Measurements from ENCODE around the gene KIF17.

Gene KIF17

GRCh38 chr1:20663969-20664715 lies 53.7 kb downstream of the KIF17 start:
- Histone ChIP-seq H3K9ac (ENCODE audit: low read length in 5 of 5) (no peak overlapping the region), H3K4me3 (ENCODE audit: low read depth in 1 of 5, low read length in 5 of 5) (no peak overlapping the region), H3K36me3 (ENCODE audit: control insufficient read depth in 5 of 5, insufficient read depth in 5 of 5, low read length in 5 of 5) (peaks cover 0 to 3% (median 0%) of the 10 kb centered on the region in 5 donors), H3K27ac (ENCODE audit: low read depth, low read length) (no peak overlapping the region), H3K9me3 (ENCODE audit: control insufficient read depth in 5 of 5, low read length in 5 of 5) (no peaks in the 10 kb centered on the region), H3K27me3 (ENCODE audit: control insufficient read depth in 5 of 5, insufficient read depth in 4 of 5, low read length in 5 of 5) (peaks cover 0 to 5% (median 0%) of the 10 kb centered on the region in 5 donors), H3K4me1 (ENCODE audit: control insufficient read depth in 5 of 5, insufficient read depth in 5 of 5, low read length in 5 of 5) (peaks cover 5 to 35% (median 23%) of the 10 kb centered on the region in 5 donors)

- no peak overlapping the region for H3K27ac ChIP-seq (ENCODE audit: low read depth, low read length)
- H3K4me3 ChIP-seq (ENCODE audit: low read depth in 1 of 5, low read length in 5 of 5): no peak overlapping the region
- no peak overlapping the region for H3K9ac ChIP-seq (ENCODE audit: low read length in 5 of 5)
- H3K27me3 ChIP-seq (ENCODE audit: control insufficient read depth in 5 of 5, insufficient read depth in 4 of 5, low read length in 5 of 5): peaks cover 0 to 5% (median 0%) of the 10 kb centered on the region in 5 donors
- H3K36me3 ChIP-seq (ENCODE audit: control insufficient read depth in 5 of 5, insufficient read depth in 5 of 5, low read length in 5 of 5): peaks cover 0 to 4% (median 0%) of the 10 kb centered on the region in 5 donors
- H3K9me3 ChIP-seq (ENCODE audit: control insufficient read depth in 5 of 5, low read length in 5 of 5): no peaks in the 10 kb centered on the region
- H3K4me1 ChIP-seq (ENCODE audit: control insufficient read depth in 5 of 5, insufficient read depth in 5 of 5, low read length in 5 of 5): peaks cover 5 to 35% (median 23%) of the 10 kb centered on the region in 5 donors
These were observed 54.4 kb downstream of the KIF17 start for GRCh38 chr1:20663365-20663764.

- H3K27me3 ChIP-seq (ENCODE audit: control insufficient read depth in 5 of 5, insufficient read depth in 4 of 5, low read length in 5 of 5): peaks cover 0 to 5% (median 0%) of the 10 kb centered on the region in 5 donors
- peaks cover 0 to 17% (median 10%) of the 10 kb centered on the region in 5 donors for H3K36me3 ChIP-seq (ENCODE audit: control insufficient read depth in 5 of 5, insufficient read depth in 5 of 5, low read length in 5 of 5)
- peak overlapping the region; percentile 73 to 97 (median 97) for H3K4me3 ChIP-seq (ENCODE audit: low read depth in 1 of 5, low read length in 5 of 5)
- peak overlapping the region; percentile 60 for H3K27ac ChIP-seq (ENCODE audit: low read depth, low read length)
- H3K9ac ChIP-seq (ENCODE audit: low read length in 5 of 5): peak overlapping the region; percentile 49 to 93 (median 73)
- H3K4me1 ChIP-seq (ENCODE audit: control insufficient read depth in 5 of 5, insufficient read depth in 5 of 5, low read length in 5 of 5): peaks cover 5 to 35% (median 23%) of the 10 kb centered on the region in 5 donors
- H3K9me3 ChIP-seq (ENCODE audit: control insufficient read depth in 5 of 5, low read length in 5 of 5): no peaks in the 10 kb centered on the region
These were observed 55.7 kb downstream of the KIF17 start for GRCh38 chr1:20662110-20662475.

DNA sequence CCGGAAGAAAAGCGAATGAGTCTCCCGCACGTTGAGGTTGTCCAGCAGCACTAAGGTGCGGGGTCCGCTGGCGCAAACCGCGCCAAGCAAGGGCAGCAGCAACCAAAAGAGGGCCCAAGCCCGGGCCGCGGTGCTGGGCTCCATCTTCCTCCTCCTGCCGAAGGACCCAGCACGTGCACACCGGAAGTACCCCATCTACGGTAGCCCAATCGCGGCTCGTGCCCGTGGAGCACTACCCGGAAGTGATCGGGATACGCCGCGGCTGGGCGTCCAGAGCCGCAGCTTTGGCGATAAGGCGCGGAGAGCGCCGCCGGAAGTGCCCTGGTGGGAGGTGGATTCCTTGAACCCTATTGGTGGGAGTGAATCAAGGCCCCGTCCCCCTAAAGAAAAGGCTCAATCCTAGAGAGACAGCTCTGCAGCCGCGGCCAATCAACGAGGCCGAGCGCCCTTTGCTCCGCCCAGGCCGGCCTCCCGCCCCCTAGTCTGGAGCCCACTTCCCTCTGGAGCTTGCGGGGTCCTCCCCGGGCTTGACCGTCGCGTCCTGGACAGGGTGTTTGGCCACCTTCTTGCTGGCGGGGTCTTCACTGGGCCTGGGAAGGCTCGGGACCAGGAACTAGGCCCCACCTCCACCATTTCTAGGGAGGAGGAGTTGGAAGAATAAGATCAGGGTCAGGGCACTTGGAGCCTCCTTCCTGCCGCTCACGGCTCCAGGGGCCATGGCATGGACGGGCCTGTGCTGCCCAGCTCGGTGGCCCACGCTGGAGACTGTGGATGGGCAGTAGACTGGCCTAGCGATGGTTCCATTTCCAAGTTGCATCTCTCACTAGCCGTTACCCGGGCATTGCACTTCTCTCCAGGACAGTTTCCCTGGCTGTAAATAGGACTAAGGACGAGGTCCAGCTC lies 56.3 kb downstream of the KIF17 start, which contains the start of gene DDOST:
Gene DDOST, minus strand, starts transcription at position 163 of the 903 bp plus-strand sequence. Its CDS starts 19 bp downstream, at position 144.
- peak within 1 kb of the TSS; percentile 79 to 97 (median 97) for H3K4me3 ChIP-seq (ENCODE audit: low read depth in 1 of 5, low read length in 5 of 5)
- peak within 1 kb of the TSS; percentile 73 to 93 (median 82) for H3K9ac ChIP-seq (ENCODE audit: low read length in 5 of 5)
- H3K36me3 ChIP-seq (ENCODE audit: control insufficient read depth in 5 of 5, insufficient read depth in 5 of 5, low read length in 5 of 5): peaks cover 0 to 21% (median 16%) of the 10 kb centered on the region in 5 donors
- no peaks in the 10 kb centered on the region for H3K9me3 ChIP-seq (ENCODE audit: control insufficient read depth in 5 of 5, low read length in 5 of 5)
- H3K27ac ChIP-seq (ENCODE audit: low read depth, low read length): peak within 1 kb of the TSS; percentile 60
- H3K4me1 ChIP-seq (ENCODE audit: control insufficient read depth in 5 of 5, insufficient read depth in 5 of 5, low read length in 5 of 5): peaks cover 5 to 34% (median 23%) of the 10 kb centered on the region in 5 donors
- H3K27me3 ChIP-seq (ENCODE audit: control insufficient read depth in 5 of 5, insufficient read depth in 4 of 5, low read length in 5 of 5): peaks cover 0 to 4% (median 0%) of the 10 kb centered on the region in 5 donors

DNA sequence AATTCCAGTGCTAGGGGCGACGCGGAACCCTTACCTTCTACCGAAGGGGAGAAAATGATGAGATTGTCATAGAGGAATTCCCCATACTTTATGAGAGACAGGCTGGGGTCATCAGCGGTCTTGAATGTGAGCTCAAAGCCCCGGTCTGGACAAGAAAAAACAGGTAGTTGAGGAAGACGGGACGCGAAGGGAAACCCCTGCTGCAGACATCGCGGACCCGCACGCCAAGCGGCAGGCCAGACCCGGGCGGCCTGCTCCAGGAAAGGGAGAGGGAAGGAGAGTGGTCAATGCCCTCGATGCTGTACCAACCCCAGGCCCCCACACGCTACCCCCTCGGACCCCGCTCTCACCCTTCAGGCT lies 57.0 kb downstream of the KIF17 start:
- Histone ChIP-seq H3K9ac (ENCODE audit: low read length in 5 of 5) (peak overlapping the region; percentile 35 to 86 (median 80)), H3K4me1 (ENCODE audit: control insufficient read depth in 5 of 5, insufficient read depth in 5 of 5, low read length in 5 of 5) (peaks cover 5 to 33% (median 23%) of the 10 kb centered on the region in 5 donors), H3K27ac (ENCODE audit: low read depth, low read length) (peak overlapping the region; percentile 60), H3K27me3 (ENCODE audit: control insufficient read depth in 5 of 5, insufficient read depth in 4 of 5, low read length in 5 of 5) (no peaks in the 10 kb centered on the region), H3K4me3 (ENCODE audit: low read depth in 1 of 5, low read length in 5 of 5) (peak overlapping the region; percentile 79 to 97 (median 97)), H3K9me3 (ENCODE audit: control insufficient read depth in 5 of 5, low read length in 5 of 5) (no peaks in the 10 kb centered on the region), H3K36me3 (ENCODE audit: control insufficient read depth in 5 of 5, insufficient read depth in 5 of 5, low read length in 5 of 5) (peaks cover 0 to 28% (median 22%) of the 10 kb centered on the region in 5 donors)

- no peaks in the 10 kb centered on the region for H3K27me3 ChIP-seq (ENCODE audit: control insufficient read depth in 5 of 5, insufficient read depth in 4 of 5, low read length in 5 of 5)
- no peaks in the 10 kb centered on the region for H3K9me3 ChIP-seq (ENCODE audit: control insufficient read depth in 5 of 5, low read length in 5 of 5)
- peak overlapping the region; percentile 35 to 86 (median 80) for H3K9ac ChIP-seq (ENCODE audit: low read length in 5 of 5)
- peaks cover 0 to 30% (median 27%) of the 10 kb centered on the region in 5 donors for H3K36me3 ChIP-seq (ENCODE audit: control insufficient read depth in 5 of 5, insufficient read depth in 5 of 5, low read length in 5 of 5)
- H3K4me3 ChIP-seq (ENCODE audit: low read depth in 1 of 5, low read length in 5 of 5): peak overlapping the region; percentile 79 to 97 (median 97)
- H3K4me1 ChIP-seq (ENCODE audit: control insufficient read depth in 5 of 5, insufficient read depth in 5 of 5, low read length in 5 of 5): peaks cover 5 to 30% (median 23%) of the 10 kb centered on the region in 5 donors
- H3K27ac ChIP-seq (ENCODE audit: low read depth, low read length): peak overlapping the region; percentile 60
These were observed 57.4 kb downstream of the KIF17 start for GRCh38 chr1:20660363-20660762.

DNA sequence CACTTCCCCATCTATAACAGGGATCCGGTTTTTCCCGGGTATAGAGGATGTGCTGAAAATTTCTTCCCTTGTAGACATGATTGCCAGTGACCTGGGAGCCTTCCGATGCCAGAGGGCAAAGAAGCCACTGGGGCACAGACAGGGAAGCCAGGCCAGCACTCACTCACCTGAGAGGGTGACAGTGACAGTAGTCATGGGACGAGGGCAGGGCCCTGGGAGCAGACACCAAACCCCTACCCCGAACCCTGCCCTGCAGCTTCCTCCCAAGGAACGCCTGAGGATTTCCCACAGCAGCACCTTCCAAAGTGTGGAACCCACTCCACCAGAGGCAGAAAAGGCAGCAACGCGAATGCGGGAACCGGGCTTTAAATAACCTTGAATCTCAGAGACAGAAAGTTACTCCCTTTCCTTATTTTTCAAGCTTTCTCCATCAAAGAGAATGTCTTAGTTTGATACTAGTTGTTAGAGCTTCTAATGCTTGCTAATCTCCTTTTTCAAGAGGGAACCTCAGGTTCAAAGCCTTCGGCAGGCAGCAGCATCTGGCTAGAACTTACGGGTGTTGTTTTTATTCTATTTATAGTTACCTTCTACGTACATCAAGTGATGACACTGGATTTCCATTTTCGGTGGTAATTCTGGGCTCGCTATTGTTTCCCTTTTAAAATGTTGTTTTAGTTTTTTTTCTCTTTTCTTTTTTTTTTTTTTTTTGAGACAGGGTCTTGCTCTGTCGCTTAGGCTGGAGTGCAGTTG lies 59.5 kb downstream of the KIF17 start:
- Histone ChIP-seq H3K27me3 (ENCODE audit: control insufficient read depth in 5 of 5, insufficient read depth in 4 of 5, low read length in 5 of 5) (no peaks in the 10 kb centered on the region), H3K9ac (ENCODE audit: low read length in 5 of 5) (no peak overlapping the region), H3K27ac (ENCODE audit: low read depth, low read length) (no peak overlapping the region), H3K9me3 (ENCODE audit: control insufficient read depth in 5 of 5, low read length in 5 of 5) (no peaks in the 10 kb centered on the region), H3K4me3 (ENCODE audit: low read depth in 1 of 5, low read length in 5 of 5) (no peak overlapping the region), H3K4me1 (ENCODE audit: control insufficient read depth in 5 of 5, insufficient read depth in 5 of 5, low read length in 5 of 5) (peaks cover 5 to 36% (median 23%) of the 10 kb centered on the region in 5 donors), H3K36me3 (ENCODE audit: control insufficient read depth in 5 of 5, insufficient read depth in 5 of 5, low read length in 5 of 5) (peaks cover 0 to 49% (median 43%) of the 10 kb centered on the region in 5 donors)

GRCh38 chr1:20657024-20657423 lies 60.8 kb downstream of the KIF17 start:
- no peaks in the 10 kb centered on the region for H3K27me3 ChIP-seq (ENCODE audit: control insufficient read depth in 5 of 5, insufficient read depth in 4 of 5, low read length in 5 of 5)
- H3K4me1 ChIP-seq (ENCODE audit: control insufficient read depth in 5 of 5, insufficient read depth in 5 of 5, low read length in 5 of 5): peaks cover 5 to 33% (median 20%) of the 10 kb centered on the region in 5 donors
- H3K4me3 ChIP-seq (ENCODE audit: low read depth in 1 of 5, low read length in 5 of 5): no peak overlapping the region
- no peak overlapping the region for H3K9ac ChIP-seq (ENCODE audit: low read length in 5 of 5)
- no peaks in the 10 kb centered on the region for H3K9me3 ChIP-seq (ENCODE audit: control insufficient read depth in 5 of 5, low read length in 5 of 5)
- H3K36me3 ChIP-seq (ENCODE audit: control insufficient read depth in 5 of 5, insufficient read depth in 5 of 5, low read length in 5 of 5): peaks cover 0 to 63% (median 57%) of the 10 kb centered on the region in 5 donors
- no peak overlapping the region for H3K27ac ChIP-seq (ENCODE audit: low read depth, low read length)

DNA sequence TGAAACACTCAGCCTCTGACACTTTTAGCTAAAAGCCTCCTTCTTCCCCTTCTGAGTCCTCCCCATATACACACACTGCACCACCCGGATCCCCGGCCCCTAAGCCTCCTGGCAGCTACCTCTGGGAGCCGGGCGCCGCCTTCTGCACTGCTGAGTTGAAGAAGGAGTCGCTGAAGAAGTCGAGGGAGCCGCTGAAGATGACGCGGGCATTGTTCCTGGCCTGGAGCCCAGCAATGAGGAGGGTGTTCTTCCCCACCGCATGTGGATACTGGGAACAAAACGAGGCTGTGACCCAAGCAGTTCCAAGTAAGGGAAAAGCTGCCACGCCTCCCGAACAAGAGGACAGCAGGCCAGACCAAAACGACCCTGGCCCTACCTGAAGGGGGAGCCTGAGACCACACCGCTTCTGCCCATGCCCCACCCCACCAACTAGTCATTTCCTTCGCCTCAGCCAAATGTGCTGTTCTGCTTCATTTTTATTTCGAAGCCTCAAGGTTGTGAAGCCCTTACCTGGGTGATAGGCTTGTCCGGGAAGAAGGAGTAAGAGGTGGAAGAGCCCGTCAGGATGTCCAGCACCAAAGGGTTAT lies 63.6 kb downstream of the KIF17 start:
- H3K36me3 ChIP-seq (ENCODE audit: control insufficient read depth in 5 of 5, insufficient read depth in 5 of 5, low read length in 5 of 5): peaks cover 8 to 90% (median 82%) of the 10 kb centered on the region in 5 donors
- H3K9ac ChIP-seq (ENCODE audit: low read length in 5 of 5): no peak overlapping the region
- no peaks in the 10 kb centered on the region for H3K27me3 ChIP-seq (ENCODE audit: control insufficient read depth in 5 of 5, insufficient read depth in 4 of 5, low read length in 5 of 5)
- H3K27ac ChIP-seq (ENCODE audit: low read depth, low read length): no peak overlapping the region
- no peaks in the 10 kb centered on the region for H3K9me3 ChIP-seq (ENCODE audit: control insufficient read depth in 5 of 5, low read length in 5 of 5)
- H3K4me3 ChIP-seq (ENCODE audit: low read depth in 1 of 5, low read length in 5 of 5): no peak overlapping the region
- peaks cover 0 to 8% (median 0%) of the 10 kb centered on the region in 5 donors for H3K4me1 ChIP-seq (ENCODE audit: control insufficient read depth in 5 of 5, insufficient read depth in 5 of 5, low read length in 5 of 5)

Measured in subcutaneous abdominal adipose tissue (tissue), 5 donors.